Testis (tissue), 3 donors: ENCODE measurements around the gene ULBP3. TPM values are rescaled to one million over a fixed set of nuclear protein-coding genes. Genes with fewer than 3 reads are reported as not detected.

Experiments used
- DNase-seq: peaks from one replicate; pipeline ENCODE4 v3.0.0-alpha.2; 2019
- H3K27ac ChIP-seq, 2 donors: fragments of 200-600 bp; sonication (generic); one replicate each; pipeline ENCODE4 v1.5.1; 2019
- H3K27me3 ChIP-seq: fragments of 200-600 bp; sonication (generic); one replicate; pipeline ENCODE4 v1.5.1; 2019
- H3K36me3 ChIP-seq: fragments of 200-600 bp; sonication (generic); one replicate; pipeline ENCODE4 v1.5.1; 2017; ENCODE audit warnings: low read depth; ENCODE audit errors: missing control alignments
- H3K4me1 ChIP-seq: fragments of 200-600 bp; sonication (generic); one replicate; pipeline ENCODE4 v1.5.1; 2019
- H3K4me3 ChIP-seq, 2 donors: fragments of 200-600 bp; sonication (generic); one replicate each; pipeline ENCODE4 v1.5.1; 2017 to 2019
- H3K9me3 ChIP-seq: fragments of 200-600 bp; sonication (generic); one replicate; pipeline ENCODE4 v1.5.1; 2017
- POLR2A ChIP-seq: fragments of 450-650 bp; IDR thresholded peaks from one replicate; pipeline ENCODE4 v1.6.1; 2017; ENCODE audit warnings: antibody characterized with exemption, mild to moderate bottlenecking, moderate library complexity
- WGBS, 2 donors: methylation state at CpG; one replicate each; pipeline ENCODE4 v1.1.5; 2018; 5-methylcytosine and 5-hydroxymethylcytosine counted together
- intact Hi-C: fragments of 100-400 bp; cut with DNase I; formaldehyde crosslinking; loops from one replicate; pipeline ENCODE4 v1.15.1; 2023; ENCODE audit warnings: low total_unique reads
- polyA plus RNA-seq: library from polyadenylated mRNA; stranded (reverse); fragments of 350-450 nt; fragmentation: Illumina TruSeq; extraction: RNeasy Lipid Tissue Mini Kit (QIAGEN cat#74804); gene quantifications from one replicate; pipeline ENCODE4 v1.2.3, GENCODE V29; 2014; ENCODE audit warnings: low read depth, low replicate concordance; ENCODE audit not compliant: insufficient read depth
- total RNA-seq, 2 donors: library from RNA; depleted of rRNA; stranded (reverse); fragments of >200 nt; gene quantifications; one replicate each; pipeline ENCODE4 v1.2.3, GENCODE V29; 2016
- TF ChIP-seq, protein P1 (sequence below), 3 experiments: fragments of 450-650 bp in 2 of 3; fragments of 200-600 bp in 1 of 3; sonication (generic) in 1 of 3; IDR thresholded peaks; one replicate each; pipeline ENCODE4 v1.5.1; 2016 to 2019; ENCODE audit warnings: antibody characterized with exemption in 3 of 3, mild to moderate bottlenecking in 2 of 3, moderate library complexity in 1 of 3

Gene ULBP3
- total and polyA plus RNA-seq, 3 donors from 2014 or later, result 10.3 to 48.3 (median 33.5) TPM

DNA sequence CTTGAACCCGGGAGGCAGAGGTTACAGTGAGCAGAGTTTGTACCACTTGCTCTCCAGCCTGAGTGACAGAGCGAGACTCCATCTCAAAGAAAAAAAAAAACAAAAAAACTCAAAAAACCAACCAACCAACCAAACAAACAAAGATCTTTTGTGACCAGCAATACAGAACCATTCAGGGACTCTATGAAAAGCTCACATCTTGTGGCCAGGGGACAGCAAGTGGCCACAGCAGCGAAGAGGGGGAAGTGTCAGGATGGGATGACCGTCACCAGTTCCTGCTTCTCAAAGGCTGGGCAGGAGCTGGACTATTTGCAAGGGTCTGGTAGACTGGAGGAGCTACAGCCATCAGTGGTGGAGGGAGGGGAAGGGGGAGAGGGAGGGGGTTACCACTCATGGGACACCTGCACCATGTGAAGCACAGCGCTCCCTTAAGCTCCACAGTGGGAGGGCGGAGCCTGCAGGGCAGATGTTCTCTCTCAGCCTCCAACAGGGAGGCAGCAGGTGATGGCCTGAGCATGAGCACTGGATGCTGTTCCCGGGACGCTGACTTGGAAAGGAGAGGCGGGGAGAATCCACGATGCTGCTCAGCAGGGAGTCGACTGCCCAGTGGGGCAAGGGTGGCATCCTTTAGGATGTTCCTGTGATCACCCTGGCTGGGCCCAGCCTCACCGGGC is 19.7 kb upstream of the ULBP3 start:
- Histone ChIP-seq H3K27ac (no peak overlapping the region), H3K4me3 (no peak overlapping the region), H3K4me1 (no peaks in the 10 kb centered on the region), H3K9me3 (no peaks in the 10 kb centered on the region), H3K27me3 (no peaks in the 10 kb centered on the region), H3K36me3 (no peaks in the 10 kb centered on the region)
- no peak for DNase-seq
- intact Hi-C loops, result no loop called here
- TF ChIP-seq POLR2A, result no peak
- TF ChIP-seq, protein P1, sequence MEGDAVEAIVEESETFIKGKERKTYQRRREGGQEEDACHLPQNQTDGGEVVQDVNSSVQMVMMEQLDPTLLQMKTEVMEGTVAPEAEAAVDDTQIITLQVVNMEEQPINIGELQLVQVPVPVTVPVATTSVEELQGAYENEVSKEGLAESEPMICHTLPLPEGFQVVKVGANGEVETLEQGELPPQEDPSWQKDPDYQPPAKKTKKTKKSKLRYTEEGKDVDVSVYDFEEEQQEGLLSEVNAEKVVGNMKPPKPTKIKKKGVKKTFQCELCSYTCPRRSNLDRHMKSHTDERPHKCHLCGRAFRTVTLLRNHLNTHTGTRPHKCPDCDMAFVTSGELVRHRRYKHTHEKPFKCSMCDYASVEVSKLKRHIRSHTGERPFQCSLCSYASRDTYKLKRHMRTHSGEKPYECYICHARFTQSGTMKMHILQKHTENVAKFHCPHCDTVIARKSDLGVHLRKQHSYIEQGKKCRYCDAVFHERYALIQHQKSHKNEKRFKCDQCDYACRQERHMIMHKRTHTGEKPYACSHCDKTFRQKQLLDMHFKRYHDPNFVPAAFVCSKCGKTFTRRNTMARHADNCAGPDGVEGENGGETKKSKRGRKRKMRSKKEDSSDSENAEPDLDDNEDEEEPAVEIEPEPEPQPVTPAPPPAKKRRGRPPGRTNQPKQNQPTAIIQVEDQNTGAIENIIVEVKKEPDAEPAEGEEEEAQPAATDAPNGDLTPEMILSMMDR (IDR thresholded peaks at IDR 0.05), result no peak
- 91 to 92% methylated on average over 9 to 12 of the region's 12 CpGs for WGBS, 2 donors

DNA sequence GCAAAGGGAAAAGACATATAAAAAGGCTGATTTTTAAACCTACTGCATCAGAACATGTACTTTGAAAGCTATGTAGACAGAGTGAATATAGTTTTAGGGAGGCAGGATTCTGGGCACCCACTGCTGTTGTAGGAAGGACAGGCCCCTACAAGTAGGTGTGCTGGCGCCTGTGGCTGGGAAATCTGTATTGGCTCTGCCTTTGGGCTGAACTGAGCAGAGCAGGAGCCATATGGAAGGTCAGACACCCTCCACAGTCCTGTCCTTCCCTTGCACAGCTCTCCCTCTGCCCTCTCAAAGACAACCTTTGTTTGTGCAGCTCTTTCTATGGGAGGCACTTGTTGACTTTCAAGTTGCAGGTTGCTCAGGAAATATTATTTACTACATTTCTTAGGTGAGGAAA is 18.4 kb upstream of the ULBP3 start:
- DNase-seq, result no peak
- no peaks in the 10 kb centered on the region for H3K4me1 ChIP-seq
- H3K27ac ChIP-seq, result no peak overlapping the region
- no peak overlapping the region for H3K4me3 ChIP-seq
- intact Hi-C loops, result no loop called here
- WGBS, 2 donors, result 95 to 96% methylated on average over 1 of the region's 1 CpG
- H3K27me3 ChIP-seq, result no peaks in the 10 kb centered on the region
- TF ChIP-seq, protein P1 (IDR thresholded peaks at IDR 0.05), result no peak
- no peak for TF ChIP-seq POLR2A
- no peaks in the 10 kb centered on the region for H3K36me3 ChIP-seq
- H3K9me3 ChIP-seq, result no peaks in the 10 kb centered on the region

DNA sequence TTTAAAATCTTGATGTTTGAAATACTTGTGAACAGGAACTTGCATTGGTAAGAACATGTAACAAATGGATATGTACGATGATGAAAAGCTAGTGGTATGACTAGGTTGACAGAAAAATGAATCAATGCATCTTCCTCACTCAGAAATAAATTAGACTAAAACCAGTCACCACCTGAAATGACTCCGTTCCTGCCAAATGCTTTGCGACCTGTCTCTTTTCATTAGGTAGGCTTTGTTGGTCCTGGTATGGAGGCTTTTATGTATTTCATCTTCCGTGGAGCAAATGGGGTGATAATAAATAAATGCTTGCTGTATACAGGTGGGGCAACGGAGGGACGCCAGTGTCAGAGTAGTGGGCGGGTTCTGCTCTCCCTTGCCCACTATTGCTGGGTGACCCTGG is 17.1 kb upstream of the ULBP3 start:
- WGBS, 2 donors, result 93 to 94% methylated on average over 7 of the region's 7 CpGs
- DNase-seq, result no peak
- intact Hi-C loops, result no loop called here
- no peaks in the 10 kb centered on the region for H3K4me1 ChIP-seq
- no peak for TF ChIP-seq POLR2A
- TF ChIP-seq, protein P1 (IDR thresholded peaks at IDR 0.05), result no peak
- no peaks in the 10 kb centered on the region for H3K36me3 ChIP-seq
- no peaks in the 10 kb centered on the region for H3K9me3 ChIP-seq
- no peaks in the 10 kb centered on the region for H3K27me3 ChIP-seq
- H3K27ac ChIP-seq, result no peak overlapping the region
- H3K4me3 ChIP-seq, result no peak overlapping the region

DNA sequence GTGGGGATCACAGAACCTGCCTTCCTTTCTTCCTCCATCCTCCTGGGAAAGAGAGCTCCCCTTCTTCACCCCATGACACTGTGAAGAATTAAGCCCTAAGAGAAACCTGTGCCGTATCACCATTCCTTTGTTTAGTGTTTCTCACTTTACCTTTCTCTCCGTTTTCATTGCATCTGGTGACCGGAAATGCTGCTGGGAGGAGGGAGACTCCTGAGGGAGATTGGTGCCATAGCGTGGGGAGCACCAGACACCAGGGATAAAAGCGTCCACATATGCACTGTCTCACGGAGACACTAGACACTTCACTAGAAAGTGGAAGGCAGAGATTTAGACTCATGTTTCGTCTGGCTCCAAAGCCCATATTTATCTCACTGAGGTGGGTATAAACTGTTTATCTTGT is 15.5 kb upstream of the ULBP3 start:
- 88 to 93% methylated on average over 7 of the region's 7 CpGs for WGBS, 2 donors
- Histone ChIP-seq H3K9me3 (no peaks in the 10 kb centered on the region), H3K27me3 (no peaks in the 10 kb centered on the region), H3K4me1 (no peaks in the 10 kb centered on the region), H3K27ac (no peak overlapping the region), H3K4me3 (no peak overlapping the region), H3K36me3 (no peaks in the 10 kb centered on the region)
- no peak for DNase-seq
- intact Hi-C loops, result loop anchor here (5.0 kb wide), 1 partner anchor 248 kb away; no protein-coding TSS in a partner anchor
- TF ChIP-seq POLR2A, result no peak
- TF ChIP-seq, protein P1 (IDR thresholded peaks at IDR 0.05), result no peak

DNA sequence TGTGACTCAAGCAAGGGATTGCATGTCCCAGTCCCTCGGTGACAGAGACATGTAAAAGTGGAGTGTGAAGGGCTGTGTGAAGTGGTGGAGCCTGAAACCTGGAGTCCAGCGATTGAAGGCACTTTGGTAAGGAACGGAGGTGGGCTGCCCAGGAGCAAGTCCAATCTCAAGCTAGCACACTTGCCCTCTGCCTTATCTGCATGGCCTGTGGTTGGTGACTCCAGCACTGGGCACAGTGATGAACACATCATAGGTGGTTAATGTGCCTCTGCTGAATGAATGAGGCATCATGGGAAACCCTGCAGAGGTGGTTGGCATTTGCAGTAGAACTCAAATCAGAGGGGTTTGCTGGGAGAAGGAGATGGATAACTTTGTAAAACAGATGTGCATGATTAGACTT is 14.9 kb upstream of the ULBP3 start:
- TF ChIP-seq, protein P1 (IDR thresholded peaks at IDR 0.05), result no peak
- no peak for TF ChIP-seq POLR2A
- no peak overlapping the region for H3K27ac ChIP-seq
- H3K9me3 ChIP-seq, result no peaks in the 10 kb centered on the region
- intact Hi-C loops, result loop anchor here (5.0 kb wide), 1 partner anchor 248 kb away; no protein-coding TSS in a partner anchor
- H3K4me1 ChIP-seq, result no peaks in the 10 kb centered on the region
- no peaks in the 10 kb centered on the region for H3K27me3 ChIP-seq
- no peak overlapping the region for H3K4me3 ChIP-seq
- WGBS, 2 donors, result 92 to 97% methylated on average over 3 of the region's 3 CpGs
- no peaks in the 10 kb centered on the region for H3K36me3 ChIP-seq
- DNase-seq, result no peak
